H1 (cell line): ENCODE results near the gene GOLGA6L22. TPM values are rescaled to one million over a fixed set of nuclear protein-coding genes. Genes with fewer than 3 reads are reported as not detected.
"Not testable (repeated sequence)": the region's sequence is repeated elsewhere in the genome, so short reads cannot be mapped to it uniquely, and the experiment has no call there.

Experiments
- CTCF ChIA-PET: fragments of 300-600 bp; sonication (Branson Sonifier 250); formaldehyde crosslinking; loops from one replicate; lab custom pipeline; 2021; ENCODE audit not compliant: partially characterized antibody; lab: Charles Lee
- POLR2A ChIA-PET: fragments of 300-600 bp; sonication (Branson Sonifier 250); formaldehyde crosslinking; loops from one replicate; lab custom pipeline; 2021; ENCODE audit warnings: inconsistent platforms; ENCODE audit not compliant: partially characterized antibody; lab: Charles Lee
- DNase-seq, 2 experiments: peaks; one replicate each; pipeline versions ENCODE4 v3.0.0 to v3.0.0-alpha.2; 2010 to 2022; ENCODE audit warnings: low spot score in 2 of 2, low read depth in 1 of 2, mixed read lengths in 1 of 2
- FAIRE-seq: peaks from 2 replicates; lab custom pipeline; 2011; peaks lifted over from hg19 to GRCh38; lab: Jason Lieb, UNC
- H2AFZ ChIP-seq: 2 replicates; pipeline ENCODE4 v1.8.1; 2012; ENCODE audit warnings: low read length, inconsistent platforms
- H2AK5ac ChIP-seq: 2 replicates; pipeline ENCODE4 v1.6.1; 2013; ENCODE audit warnings: low read depth, low read length
- H2BK120ac ChIP-seq: replicated peaks from 2 replicates; pipeline ENCODE3; 2013; ENCODE audit warnings: low read depth, low read length, inconsistent platforms
- H2BK12ac ChIP-seq: 2 replicates; pipeline ENCODE4 v1.6.1; 2013; ENCODE audit warnings: low read depth, low read length
- H2BK15ac ChIP-seq: 2 replicates; pipeline ENCODE4 v1.6.1; 2013; ENCODE audit warnings: low read length
- H2BK20ac ChIP-seq: 2 replicates; pipeline ENCODE4 v1.6.1; 2013; ENCODE audit warnings: low read length
- H2BK5ac ChIP-seq: 2 replicates; pipeline ENCODE4 v1.6.1; 2013; ENCODE audit warnings: low read depth, low read length
- H3K14ac ChIP-seq: 2 replicates; pipeline ENCODE4 v1.6.1; 2013; ENCODE audit warnings: inconsistent platforms; ENCODE audit not compliant: insufficient read length
- H3K18ac ChIP-seq: 2 replicates; pipeline ENCODE4 v1.6.1; 2013; ENCODE audit warnings: low read length; ENCODE audit errors: extremely low read depth
- H3K23ac ChIP-seq: 2 replicates; pipeline ENCODE4 v1.6.1; 2013; ENCODE audit warnings: inconsistent platforms; ENCODE audit not compliant: insufficient read length
- H3K23me2 ChIP-seq: 2 replicates; pipeline ENCODE4 v1.6.1; 2013; ENCODE audit warnings: low read depth, low read length
- H3K27ac ChIP-seq: 2 replicates; pipeline ENCODE4 v1.6.1; 2011; ENCODE audit warnings: low read depth, low read length, inconsistent platforms
- H3K27me3 ChIP-seq, 4 experiments: replicated peaks in 1 of 4; 1 replicate in 1 of 4; 2 replicates in 3 of 4; pipeline versions ENCODE4 v1.6.1 to v1.8.1; 2011 to 2013; ENCODE audit warnings: low read length in 3 of 4, mild to moderate bottlenecking in 3 of 4, inconsistent platforms in 2 of 4, mixed read lengths in 2 of 4, moderate library complexity in 1 of 4; ENCODE audit not compliant: control insufficient read depth in 3 of 4, insufficient read depth in 3 of 4; ENCODE audit errors: extremely low read depth in 1 of 4
- H3K36me3 ChIP-seq, 4 experiments: 2 replicates each; pipeline versions ENCODE4 v1.6.1 to v1.8.1; 2011 to 2013; ENCODE audit warnings: mild to moderate bottlenecking in 4 of 4, low read length in 3 of 4, moderate library complexity in 2 of 4, control low read depth in 1 of 4, inconsistent platforms in 1 of 4; ENCODE audit not compliant: insufficient read depth in 4 of 4, control insufficient read depth in 2 of 4
- H3K4ac ChIP-seq: replicated peaks from 2 replicates; pipeline ENCODE3; 2013; ENCODE audit warnings: low read length, low read depth, mixed read lengths, inconsistent platforms; ENCODE audit not compliant: insufficient read length
- H3K4me1 ChIP-seq, 4 experiments: replicated peaks in 1 of 4; 1 replicate in 1 of 4; 2 replicates in 3 of 4; pipeline versions ENCODE4 v1.6.1 to v1.8.1; 2011 to 2013; ENCODE audit warnings: low read length in 3 of 4, inconsistent platforms in 2 of 4, mixed read lengths in 1 of 4; ENCODE audit not compliant: insufficient read depth in 4 of 4, control insufficient read depth in 3 of 4
- H3K4me2 ChIP-seq, 2 experiments: 2 replicates each; pipeline versions ENCODE4 v1.6.1 to v1.8.1; 2011 to 2013; ENCODE audit warnings: low read depth in 2 of 2, low read length in 2 of 2, control low read depth in 1 of 2, inconsistent platforms in 1 of 2, mild to moderate bottlenecking in 1 of 2; ENCODE audit not compliant: insufficient read depth in 1 of 2
- H3K4me3 ChIP-seq, 4 experiments: fragments of 200-600, 300-600 bp in 1 of 4; sonication (generic), shearing (Covaris generic), sonication (Bioruptor Twin) in 1 of 4; 2 replicates each; pipeline versions ENCODE4 v1.5.1 to v1.8.1; 2011 to 2016; ENCODE audit warnings: low read length in 4 of 4, low read depth in 3 of 4, control low read depth in 2 of 4, inconsistent platforms in 2 of 4, mild to moderate bottlenecking in 2 of 4, mixed read lengths in 1 of 4, moderate library complexity in 1 of 4; ENCODE audit not compliant: insufficient read depth in 2 of 4; ENCODE audit errors: extremely low read depth in 1 of 4
- H3K56ac ChIP-seq: replicated peaks from 2 replicates; pipeline ENCODE3; 2013; ENCODE audit warnings: low read depth, mild to moderate bottlenecking, mixed read lengths, low read length, inconsistent platforms; ENCODE audit not compliant: insufficient read length
- H3K79me1 ChIP-seq: 2 replicates; pipeline ENCODE4 v1.6.1; 2013; ENCODE audit warnings: low read depth, low read length, control low read depth
- H3K79me2 ChIP-seq, 2 experiments: 2 replicates each; pipeline versions ENCODE4 v1.6.1 to v1.8.1; 2012 to 2013; ENCODE audit warnings: low read length in 2 of 2, mild to moderate bottlenecking in 2 of 2, inconsistent platforms in 1 of 2; ENCODE audit not compliant: insufficient read depth in 2 of 2, control insufficient read depth in 1 of 2
- H3K9ac ChIP-seq, 4 experiments: replicated peaks in 1 of 4; 1 replicate in 1 of 4; 2 replicates in 3 of 4; pipeline versions ENCODE4 v1.6.1 to v1.8.1; 2011 to 2013; ENCODE audit warnings: low read depth in 3 of 4, low read length in 3 of 4, control low read depth in 2 of 4, mild to moderate bottlenecking in 2 of 4, moderate library complexity in 2 of 4, inconsistent platforms in 1 of 4; ENCODE audit errors: extremely low read depth in 1 of 4
- H3K9me3 ChIP-seq, 2 experiments: 2 replicates each; pipeline versions ENCODE4 v1.6.1 to v1.8.1; 2012 to 2013; ENCODE audit warnings: mild to moderate bottlenecking in 2 of 2, moderate library complexity in 2 of 2, control low read depth in 1 of 2, inconsistent platforms in 1 of 2, low read depth in 1 of 2, low read length in 1 of 2, mixed read lengths in 1 of 2; ENCODE audit not compliant: insufficient read depth in 2 of 2
- H4K20me1 ChIP-seq, 2 experiments: replicated peaks in 1 of 2; 2 replicates each; pipeline versions ENCODE3 to v1.8.1; 2011 to 2013; ENCODE audit warnings: inconsistent platforms in 2 of 2, low read length in 2 of 2, mild to moderate bottlenecking in 1 of 2; ENCODE audit not compliant: insufficient read depth in 2 of 2, control insufficient read depth in 1 of 2
- H4K5ac ChIP-seq: 2 replicates; pipeline ENCODE4 v1.6.1; 2013; ENCODE audit warnings: low read length, low read depth, mixed read lengths, inconsistent platforms; ENCODE audit not compliant: insufficient read length
- H4K8ac ChIP-seq: 2 replicates; pipeline ENCODE4 v1.8.0; 2013; ENCODE audit warnings: mild to moderate bottlenecking, moderate library complexity, low read length, inconsistent platforms; ENCODE audit not compliant: insufficient read depth; ENCODE audit errors: extremely low read depth
- H4K91ac ChIP-seq: replicated peaks from 2 replicates; pipeline ENCODE3; 2013; ENCODE audit warnings: low read length, mixed read lengths, inconsistent platforms; ENCODE audit not compliant: insufficient read length
- WGBS, 2 experiments: shearing (Covaris generic) in 1 of 2; methylation state at CpG; one replicate each; pipeline versions ENCODE4 v1.1.6 to v1.1.7; 2013 to 2015; ENCODE audit warnings: low lambda C conversion rate in 2 of 2, mixed read lengths in 2 of 2, inconsistent platforms in 1 of 2, low coverage in 1 of 2, missing lambda C conversion rate in 1 of 2; ENCODE audit not compliant: insufficient replicate concordance in 2 of 2, insufficient coverage in 1 of 2, insufficient read length in 1 of 2; ENCODE audit errors: extremely low coverage in 1 of 2, missing lambda C conversion rate in 1 of 2; 5-methylcytosine and 5-hydroxymethylcytosine counted together
- polyA plus RNA-seq, 7 experiments: library from polyadenylated mRNA; depleted of rRNA in 3 of 7; stranded (reverse) in 5 of 7; unstranded in 2 of 7; fragments of >200 nt in 5 of 7; fragments of 200-250 nt in 2 of 7; gene quantifications; 1 replicate in 5 of 7; 2 replicates in 1 of 7; 4 replicates in 1 of 7; pipeline versions ENCODE4 v1.2.1 to v1.2.3, GENCODE V29; 2011 to 2013; ENCODE audit warnings: missing spikeins in 2 of 7, mixed read lengths in 2 of 7
- small RNA-seq: library from polyadenylated mRNA; stranded (forward); fragments of <200 nt; extraction: miRNeasy Mini kit (QIAGEN cat#:217004); gene quantifications from one replicate; pipeline ENCODE3, GENCODE V24; 2013; ENCODE audit not compliant: insufficient read depth
- total RNA-seq: library from RNA; stranded (reverse); fragmentation: NEBNext Ultra II Directional; extraction: Animal tissue kit (Norgen Biotek cat#: 25700); gene quantifications from 2 replicates; pipeline ENCODE4 v1.2.1, GENCODE V29; 2021

GOLGA6L22 gene
- total and polyA plus RNA-seq, 2 of the 8 experiments (the other 6 are each of a cell fraction or from before 2014, with no cell fraction given), result not detected

DNA sequence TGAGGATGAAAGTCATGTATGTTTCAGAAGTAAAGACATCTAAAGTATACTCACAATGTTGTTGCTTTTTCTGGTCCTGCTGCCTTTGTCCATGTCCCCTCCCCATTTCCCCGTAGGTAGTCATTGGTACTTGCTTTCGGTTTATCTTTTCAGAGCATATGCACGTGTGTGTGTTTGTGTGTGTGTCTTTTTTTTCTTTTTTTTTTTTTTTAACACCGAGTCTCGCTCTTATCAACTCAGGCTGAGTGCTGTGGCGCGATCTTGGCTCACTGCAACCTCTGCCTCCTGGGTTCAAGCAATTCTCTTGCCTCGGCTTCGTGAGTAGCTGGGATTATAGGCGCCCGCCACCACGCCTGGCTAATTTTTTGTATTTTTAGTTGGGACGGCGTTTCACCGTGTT, 57.4 kb downstream of the GOLGA6L22 start:
- H2AK5ac ChIP-seq, H3K9me3 ChIP-seq, H3K9ac ChIP-seq, H3K79me2 ChIP-seq, H3K79me1 ChIP-seq, H3K4me1 ChIP-seq, H3K23me2 ChIP-seq, H2AFZ ChIP-seq, H4K91ac ChIP-seq, H4K20me1 ChIP-seq, H2BK5ac ChIP-seq, H2BK12ac ChIP-seq, H3K4me2 ChIP-seq, H3K23ac ChIP-seq, H3K27ac ChIP-seq, H3K4ac ChIP-seq, POLR2A ChIA-PET, H2BK120ac ChIP-seq, DNase-seq, H2BK15ac ChIP-seq, CTCF ChIA-PET, H2BK20ac ChIP-seq, H4K8ac ChIP-seq, FAIRE-seq, H3K14ac ChIP-seq, H3K56ac ChIP-seq, H3K36me3 ChIP-seq, H3K4me3 ChIP-seq, H4K5ac ChIP-seq, H3K27me3 ChIP-seq, H3K18ac ChIP-seq: not testable (repeated sequence)
- WGBS, 2 experiments, result no CpG with 5 or more reads among the region's 15 CpGs

Small RNAs within 50 kb of the gene (small RNA-seq; reads per million reads assigned to genes)
- gene RN7SL545P, result not detected
